Epithelial cell of prostate (primary cell): ENCODE measurements around the gene HIPK1.

ENCODE experiments used
- DNase-seq: peaks from one replicate; pipeline ENCODE4 v3.0.0-alpha.2; 2011; ENCODE audit warnings: low read depth, low spot score
- H3K27ac ChIP-seq: fragments of 450-650 bp; 2 replicates; pipeline ENCODE4 v1.5.1; 2017; ENCODE audit warnings: mild to moderate bottlenecking

Gene HIPK1

DNA sequence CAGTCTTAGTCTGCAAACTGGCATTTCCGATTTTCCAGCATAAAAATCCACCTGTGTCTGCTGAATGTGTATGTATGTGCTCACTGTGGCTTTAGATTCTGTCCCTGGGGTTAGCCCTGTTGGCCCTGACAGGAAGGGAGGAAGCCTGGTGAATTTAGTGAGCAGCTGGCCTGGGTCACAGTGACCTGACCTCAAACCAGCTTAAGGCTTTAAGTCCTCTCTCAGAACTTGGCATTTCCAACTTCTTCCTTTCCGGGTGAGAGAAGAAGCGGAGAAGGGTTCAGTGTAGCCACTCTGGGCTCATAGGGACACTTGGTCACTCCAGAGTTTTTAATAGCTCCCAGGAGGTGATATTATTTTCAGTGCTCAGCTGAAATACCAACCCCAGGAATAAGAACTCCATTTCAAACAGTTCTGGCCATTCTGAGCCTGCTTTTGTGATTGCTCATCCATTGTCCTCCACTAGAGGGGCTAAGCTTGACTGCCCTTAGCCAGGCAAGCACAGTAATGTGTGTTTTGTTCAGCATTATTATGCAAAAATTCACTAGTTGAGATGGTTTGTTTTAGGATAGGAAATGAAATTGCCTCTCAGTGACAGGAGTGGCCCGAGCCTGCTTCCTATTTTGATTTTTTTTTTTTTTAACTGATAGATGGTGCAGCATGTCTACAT lies 47.6 kb downstream of the HIPK1 start:
- no peak for DNase-seq
- H3K27ac ChIP-seq: no peak overlapping the region

DNA sequence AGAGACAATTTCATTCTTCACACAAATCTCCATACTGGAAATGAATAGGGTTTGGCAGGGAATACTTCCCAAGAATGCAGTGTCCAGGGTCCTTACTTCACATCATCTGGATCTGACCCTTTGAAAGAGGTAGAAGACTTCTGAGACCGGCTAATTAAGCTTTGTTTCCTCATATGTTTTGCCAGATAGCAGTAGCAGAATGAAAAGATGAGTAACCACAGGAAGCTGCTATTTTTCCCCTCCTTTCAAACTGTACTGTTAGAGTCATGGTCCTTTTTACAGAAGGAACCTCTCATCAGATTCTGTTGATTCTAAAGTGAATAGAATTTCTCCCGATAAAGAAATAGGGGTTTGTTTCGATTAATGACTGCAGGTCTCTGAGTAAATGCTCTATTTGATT lies 48.8 kb downstream of the HIPK1 start:
- no peak for DNase-seq
- no peak overlapping the region for H3K27ac ChIP-seq

DNA sequence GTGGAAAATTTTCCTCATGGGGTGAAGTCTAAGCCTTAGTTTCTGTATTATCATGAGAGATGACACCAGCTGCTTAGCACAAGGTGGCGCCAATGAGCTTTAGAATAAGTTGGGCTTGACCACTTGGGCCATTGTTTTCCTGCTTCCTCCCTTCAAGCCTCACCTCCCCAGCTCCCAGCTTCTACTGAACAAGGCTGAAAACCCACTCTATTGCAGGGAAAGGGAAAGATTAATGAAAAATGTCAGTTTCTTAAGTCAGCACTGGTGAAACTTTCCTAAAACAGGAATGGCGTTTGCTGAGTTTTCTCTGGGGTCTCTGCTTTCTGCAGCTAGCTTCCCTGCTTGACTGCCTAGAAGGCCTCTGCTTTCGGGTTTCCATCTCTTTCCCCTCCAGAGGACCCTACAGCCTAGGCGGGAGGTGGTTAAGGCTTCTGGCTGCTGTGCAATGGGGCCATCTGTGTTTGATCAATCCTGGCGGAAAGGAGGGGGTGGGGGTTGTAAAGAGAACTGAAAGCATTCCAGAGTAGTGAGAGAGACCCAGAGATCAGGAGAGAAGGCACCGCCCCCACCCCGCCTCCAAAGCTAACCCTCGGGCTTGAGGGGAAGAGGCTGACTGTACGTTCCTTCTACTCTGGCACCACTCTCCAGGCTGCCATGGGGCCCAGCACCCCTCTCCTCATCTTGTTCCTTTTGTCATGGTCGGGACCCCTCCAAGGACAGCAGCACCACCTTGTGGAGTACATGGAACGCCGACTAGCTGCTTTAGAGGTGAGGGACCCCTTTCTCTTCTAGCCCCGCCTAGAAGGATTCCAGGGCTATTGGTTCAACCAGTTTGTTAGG lies 50.0 kb downstream of the HIPK1 start, which contains the start of gene OLFML3:
TSS of gene OLFML3 (plus strand) at position 612 of the 840 bp plus-strand sequence. CDS start at position 655, 43 bp downstream.
- H3K27ac ChIP-seq: peak within 1 kb of the TSS; percentile 62
- peak; percentile 33 for DNase-seq

DNA sequence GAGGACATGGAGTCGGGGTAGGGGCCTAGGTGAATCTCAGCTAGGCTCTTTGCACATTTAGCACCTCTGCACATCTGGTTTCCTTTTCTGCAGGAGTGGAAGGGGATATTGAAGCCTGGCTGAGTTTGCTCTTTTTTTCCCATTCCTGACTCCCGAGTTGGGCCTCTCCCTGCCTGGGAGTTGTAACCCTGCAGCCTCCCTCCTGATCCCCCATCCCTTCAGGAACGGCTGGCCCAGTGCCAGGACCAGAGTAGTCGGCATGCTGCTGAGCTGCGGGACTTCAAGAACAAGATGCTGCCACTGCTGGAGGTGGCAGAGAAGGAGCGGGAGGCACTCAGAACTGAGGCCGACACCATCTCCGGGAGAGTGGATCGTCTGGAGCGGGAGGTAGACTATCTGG lies 51.0 kb downstream of the HIPK1 start:
- no peak overlapping the region for H3K27ac ChIP-seq

DNA sequence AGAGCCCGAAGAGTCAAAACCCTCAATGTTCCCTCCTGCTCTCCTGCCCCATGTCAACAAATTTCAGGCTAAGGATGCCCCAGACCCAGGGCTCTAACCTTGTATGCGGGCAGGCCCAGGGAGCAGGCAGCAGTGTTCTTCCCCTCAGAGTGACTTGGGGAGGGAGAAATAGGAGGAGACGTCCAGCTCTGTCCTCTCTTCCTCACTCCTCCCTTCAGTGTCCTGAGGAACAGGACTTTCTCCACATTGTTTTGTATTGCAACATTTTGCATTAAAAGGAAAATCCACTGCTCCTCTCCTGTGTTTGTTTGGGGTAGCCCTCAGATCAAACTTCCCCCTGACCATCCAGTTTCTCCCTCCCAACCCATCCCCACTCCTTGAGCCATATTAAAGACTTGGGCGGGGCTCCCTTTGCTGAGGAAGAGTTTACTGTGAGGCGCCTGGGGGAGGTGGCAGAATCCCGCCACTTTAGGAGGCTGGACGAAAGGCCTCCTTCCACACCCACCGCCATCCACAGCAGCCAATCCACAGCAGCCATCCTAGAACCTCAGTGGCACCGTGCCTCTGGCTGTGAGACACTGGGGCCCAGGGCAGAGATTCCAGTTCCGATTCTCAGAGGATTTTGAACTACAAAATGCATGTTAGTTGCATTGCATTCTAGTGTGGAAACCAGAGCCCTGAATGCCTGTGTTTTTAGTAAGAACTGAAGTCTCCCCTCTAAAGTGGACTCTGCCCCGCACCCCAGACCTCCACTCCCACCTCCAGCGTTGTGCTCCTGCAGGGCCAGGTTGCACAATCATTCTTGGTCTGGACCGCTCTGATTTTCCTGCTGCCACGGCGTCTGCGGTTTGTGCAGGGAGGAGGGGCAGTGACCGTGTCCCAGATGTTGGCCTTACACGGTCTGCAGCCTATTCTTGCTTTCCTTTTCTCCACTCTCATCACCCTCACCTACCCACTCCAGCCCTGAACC lies 53.1 kb downstream of the HIPK1 start:
- DNase-seq: no peak
- H3K27ac ChIP-seq: no peak overlapping the region

More for the DNA sequence above, 51.0 kb downstream of the HIPK1 start:
- DNase-seq: no peak

DNA sequence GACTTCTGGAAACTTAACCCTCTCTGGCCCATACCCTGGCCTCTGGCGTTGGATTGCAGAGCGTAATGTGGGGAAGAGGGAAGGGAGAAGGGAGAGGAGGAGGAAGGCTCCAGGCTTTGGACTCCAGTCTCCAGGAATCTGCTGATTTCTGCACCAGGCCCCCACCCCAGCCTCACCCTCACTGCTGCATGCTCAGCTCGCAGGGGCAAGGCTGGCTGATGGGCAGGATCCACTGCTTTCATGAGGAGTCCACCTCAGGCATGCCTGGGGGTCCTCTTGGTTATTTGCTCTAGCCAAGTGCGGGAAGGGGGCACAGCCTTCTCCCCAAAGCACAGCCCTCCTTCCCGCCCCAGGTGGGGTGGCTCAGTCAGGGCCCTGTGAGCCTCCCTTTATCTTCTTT lies 53.8 kb downstream of the HIPK1 start:
- H3K27ac ChIP-seq: no peak overlapping the region
- DNase-seq: no peak

DNA sequence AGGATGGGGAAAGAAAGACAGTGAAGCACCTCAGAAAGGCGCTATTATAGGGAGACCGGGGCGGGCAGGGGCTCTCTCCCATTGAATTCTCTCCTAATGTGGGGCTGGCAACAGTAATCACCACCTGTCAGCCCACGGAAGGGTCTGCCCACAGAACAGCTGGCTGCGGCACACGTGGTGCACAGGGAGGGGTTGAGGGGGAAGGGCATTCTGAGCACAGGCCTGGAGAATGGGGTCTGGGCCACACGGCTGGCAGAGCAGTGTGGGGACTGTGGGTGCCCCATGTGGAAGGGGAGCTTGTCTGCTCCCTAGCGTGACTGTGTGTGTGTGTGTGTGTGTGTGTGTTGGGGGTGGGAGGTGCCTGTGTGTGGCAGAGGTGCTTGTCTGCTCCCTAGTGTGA lies 54.3 kb downstream of the HIPK1 start:
- no peak overlapping the region for H3K27ac ChIP-seq
- no peak for DNase-seq

DNA sequence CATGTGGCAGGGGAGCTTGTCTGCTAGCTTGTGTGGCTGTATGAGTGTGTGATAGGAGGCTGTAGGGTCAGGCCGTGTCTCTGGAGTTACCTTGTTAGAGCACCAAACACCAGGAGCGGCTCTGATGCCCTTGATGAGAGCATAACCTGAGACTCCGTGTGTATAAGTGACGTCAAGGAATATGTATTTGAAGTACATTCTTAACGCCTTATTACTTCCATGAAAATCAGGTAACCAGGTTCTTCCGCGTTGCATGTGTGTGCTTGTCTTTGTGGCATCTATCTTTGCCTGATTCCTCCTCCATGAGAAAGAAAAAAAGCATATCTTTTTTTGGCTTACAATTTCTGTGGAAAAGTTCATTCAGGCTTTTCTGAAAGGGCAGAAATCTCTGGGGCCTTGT lies 54.7 kb downstream of the HIPK1 start:
- no peak overlapping the region for H3K27ac ChIP-seq
- DNase-seq: no peak

DNA sequence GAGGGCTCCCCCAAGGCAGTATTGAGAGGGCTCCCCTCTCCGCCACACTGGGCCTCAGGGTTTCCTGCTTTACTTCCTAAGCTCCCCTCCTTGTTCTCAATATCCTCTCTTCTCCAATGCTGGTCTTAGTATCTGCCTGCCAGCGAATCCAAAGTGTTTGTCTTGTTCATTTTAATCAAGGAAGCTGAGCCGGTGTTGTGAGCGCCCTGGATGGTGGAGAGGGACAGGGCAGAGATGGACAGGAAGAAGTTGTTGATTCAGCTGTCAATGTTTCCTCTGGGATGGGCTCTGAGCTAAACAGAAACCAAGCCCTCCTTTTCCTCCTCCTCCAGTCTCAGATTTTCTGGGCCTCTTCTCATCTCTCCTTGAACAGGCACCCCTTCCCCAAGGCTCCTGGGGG lies 55.6 kb downstream of the HIPK1 start:
- DNase-seq: no peak
- no peak overlapping the region for H3K27ac ChIP-seq

DNA sequence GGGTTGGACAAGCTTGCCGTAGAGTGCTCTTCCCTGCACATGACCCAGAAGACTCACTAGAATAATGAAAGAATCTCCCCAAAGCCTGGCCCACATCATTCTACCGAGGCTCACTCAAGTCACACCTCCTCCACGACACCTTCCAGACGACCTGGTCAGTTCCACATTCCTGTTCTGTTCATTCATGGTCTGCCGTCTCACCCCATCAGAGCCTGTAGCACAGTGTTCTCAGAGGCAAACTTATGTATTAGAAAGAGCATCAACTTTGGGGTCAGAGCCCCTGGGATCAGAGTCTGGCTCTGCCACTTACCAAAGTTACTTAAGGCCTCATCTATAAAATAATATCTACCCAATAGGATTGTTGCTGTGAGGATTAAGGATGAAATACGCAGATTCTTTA lies 57.7 kb downstream of the HIPK1 start:
- no peak overlapping the region for H3K27ac ChIP-seq
- no peak for DNase-seq

DNA sequence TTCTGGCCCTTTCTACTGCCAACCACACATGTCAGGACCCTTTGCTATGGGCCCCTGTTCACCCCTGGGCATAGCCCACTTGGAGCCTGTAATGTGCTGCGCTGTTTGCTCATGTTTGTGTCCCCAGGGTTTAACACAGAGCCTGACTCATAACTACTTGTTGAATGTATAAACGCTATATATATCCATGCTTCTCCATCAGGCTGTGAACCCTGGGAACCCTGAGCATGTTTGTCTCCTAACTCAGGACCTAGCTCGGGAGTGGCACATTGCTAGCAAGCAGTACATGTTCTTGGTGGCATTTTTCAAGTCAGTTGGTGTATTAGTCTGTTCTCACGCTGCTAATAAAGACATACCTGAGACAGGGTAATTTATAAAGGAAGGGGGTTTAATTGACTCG lies 58.1 kb downstream of the HIPK1 start:
- no peak for DNase-seq
- no peak overlapping the region for H3K27ac ChIP-seq

DNA sequence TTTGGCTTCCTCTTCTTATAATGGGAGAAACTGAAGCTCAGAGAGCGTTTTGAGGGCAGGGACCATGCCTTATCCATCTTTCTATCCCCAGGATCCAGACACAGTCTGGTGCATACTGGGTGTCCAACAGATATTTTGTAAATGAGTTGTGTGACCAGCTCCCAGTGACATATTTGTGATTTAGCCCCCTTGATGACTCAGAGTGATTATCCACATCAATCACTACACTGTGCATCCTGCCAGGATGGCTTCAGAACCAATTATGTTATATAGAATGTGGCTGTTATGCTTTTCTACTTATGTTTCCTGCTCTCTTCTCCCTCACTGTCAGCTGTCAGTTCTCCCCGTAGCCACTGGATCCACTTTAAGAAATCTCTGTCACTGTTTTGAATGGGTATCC lies 61.4 kb downstream of the HIPK1 start:
- no peak overlapping the region for H3K27ac ChIP-seq
- no peak for DNase-seq

DNA sequence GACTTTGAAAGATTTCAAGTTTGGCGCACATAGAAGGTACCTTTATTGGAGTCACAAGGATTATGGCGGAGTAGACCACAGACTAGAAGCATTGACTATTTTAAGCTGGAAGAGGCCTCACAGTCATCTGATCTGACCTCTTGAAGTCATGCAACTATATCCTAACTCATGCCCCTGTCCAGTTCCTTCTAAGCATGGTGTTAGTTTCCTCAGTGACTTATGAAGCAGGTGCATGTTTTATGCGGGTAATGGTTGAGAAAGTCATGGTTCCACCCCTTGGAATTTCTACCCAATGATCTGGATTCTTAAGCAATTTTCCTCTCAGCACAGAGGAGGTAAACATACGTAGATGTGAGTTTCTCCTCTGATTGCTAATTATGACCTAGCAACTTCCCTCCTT lies 61.8 kb downstream of the HIPK1 start:
- no peak for DNase-seq
- no peak overlapping the region for H3K27ac ChIP-seq

DNA sequence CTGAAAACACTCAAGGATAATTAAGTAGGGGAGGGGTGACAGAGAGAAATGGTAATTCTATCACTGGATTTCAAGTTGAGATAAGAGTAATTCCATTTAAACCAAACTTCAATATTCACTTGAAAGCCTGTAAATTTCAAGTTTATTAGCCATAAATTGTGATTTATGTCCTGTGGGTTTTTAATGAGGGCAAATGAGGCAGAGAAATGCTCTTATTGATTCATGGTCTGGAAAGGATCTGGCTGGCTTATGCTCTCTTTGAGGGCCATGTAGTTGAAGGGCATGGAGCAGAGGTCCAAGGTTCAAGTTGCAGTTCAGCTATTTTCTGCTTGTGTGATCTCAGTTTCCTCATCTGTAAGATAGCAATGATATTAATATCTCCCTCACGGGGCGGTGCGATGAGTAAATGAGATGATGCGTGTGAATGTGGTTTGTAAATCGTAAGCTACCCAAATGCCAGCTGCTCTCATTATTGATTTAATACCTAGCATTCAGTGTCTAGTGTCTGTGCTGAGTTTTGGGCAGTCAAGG lies 62.4 kb downstream of the HIPK1 start:
- no peak for DNase-seq
- H3K27ac ChIP-seq: no peak overlapping the region

DNA sequence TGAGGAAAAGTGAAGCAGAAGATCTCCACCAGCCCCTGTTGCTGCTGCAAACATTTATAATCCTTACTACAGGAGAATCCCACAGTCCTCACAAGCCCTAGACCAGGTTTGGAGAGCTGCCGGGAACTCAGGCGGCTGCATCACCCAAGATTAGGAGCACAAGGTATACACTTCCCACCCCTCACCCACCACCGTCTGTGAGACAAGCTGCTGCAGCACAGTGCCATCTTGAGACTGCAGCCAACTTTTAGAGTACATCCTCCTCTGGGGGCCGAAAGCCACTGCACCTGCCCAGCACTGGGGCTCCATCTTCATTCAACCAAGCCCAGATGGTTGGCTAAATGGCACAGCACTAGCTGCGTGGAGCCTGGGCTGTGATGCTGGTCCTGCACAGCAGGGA lies 63.9 kb downstream of the HIPK1 start:
- no peak overlapping the region for H3K27ac ChIP-seq
- no peak for DNase-seq

DNA sequence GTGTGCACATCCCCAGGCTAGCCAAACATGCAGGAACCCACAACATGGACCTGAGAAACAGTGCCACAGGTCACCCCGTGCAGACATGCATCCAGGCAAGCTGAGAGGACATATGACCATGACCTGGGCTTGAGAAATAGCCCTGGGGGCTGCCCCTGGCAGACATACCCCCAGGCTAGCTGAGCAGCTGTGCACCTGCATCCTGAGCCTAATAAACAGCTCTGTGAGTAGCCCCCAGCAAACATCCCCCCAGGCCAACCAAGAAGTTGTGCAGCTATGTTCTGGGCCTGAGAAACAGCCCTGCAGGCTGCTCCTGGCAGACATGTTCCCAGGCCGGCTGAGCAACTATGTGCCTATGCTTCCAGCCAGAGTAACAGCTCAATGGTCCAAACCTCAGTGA lies 64.6 kb downstream of the HIPK1 start:
- DNase-seq: no peak
- H3K27ac ChIP-seq: no peak overlapping the region

DNA sequence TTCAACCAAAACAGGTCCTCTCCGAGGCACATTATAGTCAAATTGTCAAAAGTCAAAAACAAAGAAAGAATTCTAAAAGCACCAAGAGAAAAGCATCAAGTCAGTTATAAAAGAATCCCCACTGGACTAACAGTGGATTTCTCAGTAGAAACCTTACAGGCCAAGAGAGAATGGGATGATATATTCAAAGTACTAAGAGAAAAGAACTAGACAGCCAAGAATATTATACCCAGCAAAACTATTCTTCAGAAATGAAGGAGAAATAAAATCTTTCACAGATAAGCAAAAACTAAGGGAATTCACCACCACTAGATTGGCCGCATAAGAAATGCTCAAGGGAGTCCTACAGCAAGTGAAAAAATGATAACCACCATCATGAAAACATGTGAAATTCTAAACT lies 66.3 kb downstream of the HIPK1 start:
- no peak overlapping the region for H3K27ac ChIP-seq

DNA sequence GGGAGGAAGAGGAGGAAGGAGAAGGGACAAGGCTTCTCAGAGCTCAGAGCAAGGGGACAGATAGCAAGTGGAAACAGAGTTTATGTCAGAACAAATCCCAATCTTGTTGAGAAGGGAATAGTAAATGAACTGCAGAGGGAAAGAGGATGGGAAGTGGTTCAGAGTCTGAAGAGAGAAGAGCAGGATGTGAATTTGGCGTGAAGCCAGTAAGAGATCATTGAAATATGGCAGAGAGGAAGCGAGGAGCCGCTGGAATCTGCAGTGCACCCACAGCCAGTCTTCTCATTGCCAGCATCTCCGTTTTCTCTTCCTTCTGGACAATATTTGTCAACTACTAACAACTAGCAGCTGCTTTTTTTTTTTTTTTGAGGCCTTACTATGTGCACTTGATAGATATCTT lies 69.2 kb downstream of the HIPK1 start:
- DNase-seq: no peak
- no peak overlapping the region for H3K27ac ChIP-seq

More for the DNA sequence above, 66.3 kb downstream of the HIPK1 start:
- DNase-seq: no peak

DNA sequence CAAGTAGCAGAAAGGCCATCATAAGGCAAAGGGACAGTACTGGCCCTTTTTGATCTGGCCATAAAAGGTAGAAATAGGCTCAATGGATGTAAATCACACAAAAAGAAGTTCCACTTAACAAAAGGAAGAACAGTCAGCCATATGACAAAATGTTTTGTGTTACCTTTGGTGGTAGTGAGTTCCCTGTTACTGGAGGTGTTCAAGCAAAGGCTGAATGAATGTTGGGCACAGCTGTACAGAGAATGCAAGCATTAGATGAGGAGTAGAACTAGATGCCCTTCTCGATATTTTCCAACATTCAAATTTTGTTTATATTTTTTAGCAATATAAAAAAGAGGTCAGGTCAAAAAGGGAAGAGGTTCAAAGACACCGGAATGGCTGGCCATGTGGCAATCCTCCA lies 70.1 kb downstream of the HIPK1 start:
- no peak for DNase-seq
- no peak overlapping the region for H3K27ac ChIP-seq

DNA sequence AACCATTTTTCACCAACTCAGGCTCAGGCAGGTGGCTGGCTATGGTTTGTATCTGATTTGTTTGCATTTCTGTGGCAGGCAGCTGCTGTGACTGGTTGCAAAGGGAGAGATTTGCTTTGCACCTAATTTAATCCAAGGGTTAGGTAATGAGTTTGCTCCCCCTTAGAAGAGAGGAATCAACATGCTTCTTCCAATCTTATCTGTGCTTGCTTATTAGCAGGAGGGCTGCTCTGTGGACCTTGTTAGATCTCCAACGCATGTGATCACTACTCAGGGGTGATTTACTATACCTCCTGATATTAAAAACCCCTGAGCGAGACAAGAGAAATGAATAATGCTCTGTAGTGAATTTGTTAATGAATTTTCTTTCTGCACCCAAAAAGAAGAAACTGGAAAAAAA lies 70.7 kb downstream of the HIPK1 start:
- H3K27ac ChIP-seq: no peak overlapping the region
- DNase-seq: no peak
